ENCODE data around the gene NDUFA8.

The NDUFA8 gene

DNA sequence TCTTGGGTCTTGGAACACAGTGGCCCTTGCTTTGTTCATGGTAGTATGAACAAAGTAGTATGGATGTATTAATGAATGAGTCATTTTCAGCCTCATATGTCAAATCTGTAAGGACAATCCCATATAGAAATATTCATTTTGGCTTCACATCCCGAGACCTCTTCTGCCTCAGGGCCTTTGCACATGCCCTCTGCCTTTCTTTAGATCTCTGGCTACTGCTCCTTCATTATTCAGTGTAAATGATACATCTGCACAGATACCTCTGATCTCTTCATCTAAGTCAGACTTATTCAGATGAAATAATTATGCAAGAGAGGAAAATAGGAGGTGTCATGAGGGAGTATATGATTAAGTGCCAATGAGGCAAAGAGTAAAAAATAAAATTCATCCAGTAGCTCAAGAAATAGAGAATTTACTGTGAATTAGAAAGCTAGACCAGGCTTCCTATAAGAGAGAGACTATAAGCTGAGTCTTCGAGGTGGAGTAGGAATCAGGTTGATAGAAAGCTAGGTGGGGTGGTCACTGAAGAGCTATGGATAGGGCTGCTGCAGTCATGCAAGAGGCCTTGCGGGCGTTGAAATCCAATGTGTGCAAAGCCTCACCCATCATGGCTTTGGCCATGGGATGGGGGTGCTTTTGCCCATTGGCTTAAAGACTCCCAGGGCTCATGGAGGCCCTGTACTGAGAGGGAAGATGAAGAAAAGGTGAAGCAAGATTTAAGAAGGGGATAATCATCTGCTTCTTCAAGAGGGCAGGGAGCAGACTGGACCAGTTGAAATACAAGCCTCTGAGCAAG is 62.8 kb downstream of the NDUFA8 start:
- TF ChIP-seq, protein P1, sequence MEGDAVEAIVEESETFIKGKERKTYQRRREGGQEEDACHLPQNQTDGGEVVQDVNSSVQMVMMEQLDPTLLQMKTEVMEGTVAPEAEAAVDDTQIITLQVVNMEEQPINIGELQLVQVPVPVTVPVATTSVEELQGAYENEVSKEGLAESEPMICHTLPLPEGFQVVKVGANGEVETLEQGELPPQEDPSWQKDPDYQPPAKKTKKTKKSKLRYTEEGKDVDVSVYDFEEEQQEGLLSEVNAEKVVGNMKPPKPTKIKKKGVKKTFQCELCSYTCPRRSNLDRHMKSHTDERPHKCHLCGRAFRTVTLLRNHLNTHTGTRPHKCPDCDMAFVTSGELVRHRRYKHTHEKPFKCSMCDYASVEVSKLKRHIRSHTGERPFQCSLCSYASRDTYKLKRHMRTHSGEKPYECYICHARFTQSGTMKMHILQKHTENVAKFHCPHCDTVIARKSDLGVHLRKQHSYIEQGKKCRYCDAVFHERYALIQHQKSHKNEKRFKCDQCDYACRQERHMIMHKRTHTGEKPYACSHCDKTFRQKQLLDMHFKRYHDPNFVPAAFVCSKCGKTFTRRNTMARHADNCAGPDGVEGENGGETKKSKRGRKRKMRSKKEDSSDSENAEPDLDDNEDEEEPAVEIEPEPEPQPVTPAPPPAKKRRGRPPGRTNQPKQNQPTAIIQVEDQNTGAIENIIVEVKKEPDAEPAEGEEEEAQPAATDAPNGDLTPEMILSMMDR (IDR thresholded peaks at IDR 0.05; ENCODE audit: unreplicated experiment in 3 of 3), result no peak
- peaks cover 21% of the 10 kb centered on the region for H3K4me1 Mint-ChIP-seq
- no peaks in the 10 kb centered on the region for H3K9me3 Mint-ChIP-seq
- peak overlapping the region in 1 of 3 experiments; percentile 41 for H3K4me3 Mint-ChIP-seq
- no peaks in the 10 kb centered on the region for H3K36me3 Mint-ChIP-seq (ENCODE audit: low read depth)
- peaks cover 33% of the 10 kb centered on the region for H3K27me3 Mint-ChIP-seq (ENCODE audit: low read depth)
- H3K27ac Mint-ChIP-seq, result no peak overlapping the region

DNA sequence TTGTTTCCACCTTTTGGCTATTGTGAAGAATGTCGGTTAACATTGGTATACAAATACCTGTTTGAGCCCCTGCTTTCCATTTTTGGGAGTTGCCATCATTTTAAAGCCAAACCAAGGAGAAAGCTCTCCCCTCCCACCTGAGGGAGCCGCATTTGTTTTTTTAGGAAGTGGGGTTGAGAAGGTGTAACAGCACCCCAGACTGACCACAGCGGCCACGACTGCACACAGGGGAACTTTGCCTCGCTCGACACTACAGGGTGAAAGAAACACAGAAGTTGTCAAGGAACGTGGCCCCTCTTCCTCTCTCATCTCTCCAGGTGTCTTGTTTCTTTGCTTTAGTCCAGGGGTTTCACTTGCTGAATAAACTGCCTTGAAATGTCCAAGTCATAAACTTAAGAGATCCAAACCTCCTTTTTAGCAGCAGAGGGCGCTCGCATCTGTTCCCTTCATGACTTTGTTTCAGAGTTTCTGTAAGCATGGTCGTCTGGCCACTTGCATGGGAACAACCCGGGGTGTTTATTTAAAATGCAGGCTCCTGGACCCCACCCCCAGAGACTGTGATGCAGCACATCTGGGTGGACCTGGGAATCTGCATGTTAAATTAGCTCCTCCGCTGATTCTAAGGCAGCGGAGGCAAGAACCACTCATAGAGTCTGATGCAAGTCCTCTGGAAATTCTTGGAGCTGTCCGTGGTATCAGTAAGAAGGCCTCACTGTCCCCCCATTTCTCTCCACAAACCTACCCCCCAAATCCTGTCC is 64.4 kb downstream of the NDUFA8 start:
- no peaks in the 10 kb centered on the region for H3K36me3 Mint-ChIP-seq (ENCODE audit: low read depth)
- TF ChIP-seq, protein P1 (IDR thresholded peaks at IDR 0.05; ENCODE audit: unreplicated experiment in 3 of 3), result peak; percentile 58 to 80 (median 65)

More for the DNA sequence above, 64.4 kb downstream of the NDUFA8 start:
- Mint-ChIP-seq H3K4me1 (peaks cover 28% of the 10 kb centered on the region), H3K27ac (no peak overlapping the region), H3K4me3 (peak overlapping the region; percentile 77 to 89 (median 88)), H3K27me3 (ENCODE audit: low read depth) (peaks cover 31% of the 10 kb centered on the region), H3K9me3 (no peaks in the 10 kb centered on the region)

All from nephron (organoid).